Measurements from ENCODE around the gene ALLC. TPM values are rescaled to one million over a fixed set of nuclear protein-coding genes. Genes with fewer than 3 reads are reported as not detected.
A peak's percentile ranks its signal among the peaks of the same experiment; 100 is the strongest.

The ALLC gene
- total and polyA plus RNA-seq, 7 experiments from 2014 or later, result not detected

GRCh38 chr2:3675687-3676086, 17.7 kb downstream of the ALLC start:
- Histone ChIP-seq H3K4me3 (ENCODE audit: low read length) (no peak overlapping the region), H3K27ac (ENCODE audit: low read depth, low read length) (no peak overlapping the region), H3K9me3 (ENCODE audit: control insufficient read depth in 2 of 3, low read length in 3 of 3) (no peaks in the 10 kb centered on the region), H3K36me3 (ENCODE audit: control insufficient read depth in 2 of 3, insufficient read depth in 3 of 3, low read length in 3 of 3) (no peaks in the 10 kb centered on the region), H3K4me1 (ENCODE audit: control insufficient read depth in 2 of 2, insufficient read depth in 2 of 2, low read length in 2 of 2) (no peaks in the 10 kb centered on the region), H3K27me3 (ENCODE audit: control insufficient read depth in 2 of 2, insufficient read depth in 2 of 2, low read length in 2 of 2) (no peaks in the 10 kb centered on the region)
- POLR2A ChIA-PET, result no interaction called here
- Mint-ChIP-seq H3K27me3 (peaks cover 0 to 9% (median 0%) of the 10 kb centered on the region in 5 donors), H3K4me3 (no peak overlapping the region), H3K9me3 (no peaks in the 10 kb centered on the region), H3K4me1 (no peaks in the 10 kb centered on the region), H3K36me3 (no peaks in the 10 kb centered on the region), H3K27ac (no peak overlapping the region)
- ATAC-seq, result no peak
- CTCF ChIA-PET, result no interaction called here
- no peak for DNase-seq
- intact Hi-C loops (cut with micrococcal nuclease), result no loop called here

DNA sequence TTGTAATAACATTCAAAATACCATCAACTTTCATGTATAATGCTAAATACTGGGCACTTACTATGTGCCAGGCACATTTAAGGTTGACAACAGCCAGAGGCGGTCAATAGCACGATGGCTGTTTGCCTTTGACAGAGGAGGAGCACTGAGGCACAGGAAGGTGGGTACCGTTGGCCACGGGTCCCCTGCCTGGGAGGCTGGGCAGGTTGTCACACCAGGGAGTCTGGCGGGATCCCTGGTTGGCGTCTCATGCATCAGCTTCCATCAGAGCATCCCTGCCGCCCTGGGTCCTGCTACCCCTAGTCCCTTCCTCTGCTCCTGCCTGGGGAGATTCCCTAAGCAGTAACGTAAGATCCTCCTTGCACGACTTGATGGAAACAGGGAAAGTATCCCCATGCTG, 19.4 kb downstream of the ALLC start:
- H3K4me3 ChIP-seq (ENCODE audit: low read length), result no peak overlapping the region
- H3K27me3 Mint-ChIP-seq, result peaks cover 0 to 9% (median 1%) of the 10 kb centered on the region in 5 donors
- H3K4me3 Mint-ChIP-seq, result no peak overlapping the region
- no peaks in the 10 kb centered on the region for H3K36me3 Mint-ChIP-seq
- no peak overlapping the region for H3K27ac Mint-ChIP-seq
- ChIA-PET POLR2A (no interaction called here), CTCF (no interaction called here)
- no peaks in the 10 kb centered on the region for H3K9me3 ChIP-seq (ENCODE audit: control insufficient read depth in 2 of 3, low read length in 3 of 3)
- H3K4me1 Mint-ChIP-seq, result no peaks in the 10 kb centered on the region
- no peak for DNase-seq
- H3K36me3 ChIP-seq (ENCODE audit: control insufficient read depth in 2 of 3, insufficient read depth in 3 of 3, low read length in 3 of 3), result no peaks in the 10 kb centered on the region
- no peak for ATAC-seq
- no peaks in the 10 kb centered on the region for H3K4me1 ChIP-seq (ENCODE audit: control insufficient read depth in 2 of 2, insufficient read depth in 2 of 2, low read length in 2 of 2)
- H3K27ac ChIP-seq (ENCODE audit: low read depth, low read length), result no peak overlapping the region
- H3K27me3 ChIP-seq (ENCODE audit: control insufficient read depth in 2 of 2, insufficient read depth in 2 of 2, low read length in 2 of 2), result no peaks in the 10 kb centered on the region
- no peaks in the 10 kb centered on the region for H3K9me3 Mint-ChIP-seq
- intact Hi-C loops (cut with micrococcal nuclease), result no loop called here

GRCh38 chr2:3678212-3678611, 20.2 kb downstream of the ALLC start:
- H3K4me1 Mint-ChIP-seq, result no peaks in the 10 kb centered on the region
- Histone ChIP-seq H3K27ac (ENCODE audit: low read depth, low read length) (no peak overlapping the region), H3K36me3 (ENCODE audit: control insufficient read depth in 2 of 3, insufficient read depth in 3 of 3, low read length in 3 of 3) (no peaks in the 10 kb centered on the region), H3K4me1 (ENCODE audit: control insufficient read depth in 2 of 2, insufficient read depth in 2 of 2, low read length in 2 of 2) (no peaks in the 10 kb centered on the region), H3K9me3 (ENCODE audit: control insufficient read depth in 2 of 3, low read length in 3 of 3) (no peaks in the 10 kb centered on the region), H3K4me3 (ENCODE audit: low read length) (no peak overlapping the region), H3K27me3 (ENCODE audit: control insufficient read depth in 2 of 2, insufficient read depth in 2 of 2, low read length in 2 of 2) (no peaks in the 10 kb centered on the region)
- H3K27ac Mint-ChIP-seq, result no peak overlapping the region
- ChIA-PET CTCF (no interaction called here), POLR2A (no interaction called here)
- H3K4me3 Mint-ChIP-seq, result no peak overlapping the region
- H3K9me3 Mint-ChIP-seq, result no peaks in the 10 kb centered on the region
- peaks cover 0 to 9% (median 0%) of the 10 kb centered on the region in 5 donors for H3K27me3 Mint-ChIP-seq
- DNase-seq (no peak), ATAC-seq (no peak)
- H3K36me3 Mint-ChIP-seq, result no peaks in the 10 kb centered on the region
- intact Hi-C loops (cut with micrococcal nuclease), result no loop called here

- ChIA-PET POLR2A (no interaction called here), CTCF (no interaction called here)
- Mint-ChIP-seq H3K27me3 (peaks cover 0 to 9% (median 0%) of the 10 kb centered on the region in 5 donors), H3K9me3 (no peaks in the 10 kb centered on the region), H3K4me3 (no peak overlapping the region), H3K27ac (no peak overlapping the region), H3K4me1 (no peaks in the 10 kb centered on the region), H3K36me3 (no peaks in the 10 kb centered on the region)
- Histone ChIP-seq H3K4me1 (ENCODE audit: control insufficient read depth in 2 of 2, insufficient read depth in 2 of 2, low read length in 2 of 2) (no peaks in the 10 kb centered on the region), H3K36me3 (ENCODE audit: control insufficient read depth in 2 of 3, insufficient read depth in 3 of 3, low read length in 3 of 3) (no peaks in the 10 kb centered on the region), H3K9me3 (ENCODE audit: control insufficient read depth in 2 of 3, low read length in 3 of 3) (no peaks in the 10 kb centered on the region), H3K4me3 (ENCODE audit: low read length) (no peak overlapping the region), H3K27me3 (ENCODE audit: control insufficient read depth in 2 of 2, insufficient read depth in 2 of 2, low read length in 2 of 2) (no peaks in the 10 kb centered on the region), H3K27ac (ENCODE audit: low read depth, low read length) (no peak overlapping the region)
- no peak for ATAC-seq
- intact Hi-C loops (cut with micrococcal nuclease), result no loop called here
- no peak for DNase-seq
These were observed 21.2 kb downstream of the ALLC start for GRCh38 chr2:3679180-3679579.

- CTCF ChIA-PET, result no interaction called here
- Histone ChIP-seq H3K4me1 (ENCODE audit: control insufficient read depth in 2 of 2, insufficient read depth in 2 of 2, low read length in 2 of 2) (no peaks in the 10 kb centered on the region), H3K36me3 (ENCODE audit: control insufficient read depth in 2 of 3, insufficient read depth in 3 of 3, low read length in 3 of 3) (no peaks in the 10 kb centered on the region), H3K4me3 (ENCODE audit: low read length) (no peak overlapping the region), H3K27ac (ENCODE audit: low read depth, low read length) (no peak overlapping the region), H3K27me3 (ENCODE audit: control insufficient read depth in 2 of 2, insufficient read depth in 2 of 2, low read length in 2 of 2) (no peaks in the 10 kb centered on the region), H3K9me3 (ENCODE audit: control insufficient read depth in 2 of 3, low read length in 3 of 3) (no peaks in the 10 kb centered on the region)
- no peaks in the 10 kb centered on the region for H3K36me3 Mint-ChIP-seq
- H3K27ac Mint-ChIP-seq, result no peak overlapping the region
- POLR2A ChIA-PET, result no interaction called here
- no peaks in the 10 kb centered on the region for H3K4me1 Mint-ChIP-seq
- no peak overlapping the region for H3K4me3 Mint-ChIP-seq
- no peaks in the 10 kb centered on the region for H3K9me3 Mint-ChIP-seq
- ATAC-seq, result no peak
- intact Hi-C loops (cut with micrococcal nuclease), result no loop called here
- H3K27me3 Mint-ChIP-seq, result peaks cover 0 to 9% (median 0%) of the 10 kb centered on the region in 5 donors
- no peak for DNase-seq
These were observed 21.8 kb downstream of the ALLC start for GRCh38 chr2:3679616-3680393.

GRCh38 chr2:3680548-3681345, 22.7 kb downstream of the ALLC start:
- H3K36me3 Mint-ChIP-seq, result no peaks in the 10 kb centered on the region
- H3K27me3 Mint-ChIP-seq, result peaks cover 0 to 14% (median 4%) of the 10 kb centered on the region in 5 donors
- POLR2A ChIA-PET, result no interaction called here
- intact Hi-C loops (cut with micrococcal nuclease), result no loop called here
- H3K4me1 Mint-ChIP-seq, result no peaks in the 10 kb centered on the region
- Histone ChIP-seq H3K27ac (ENCODE audit: low read depth, low read length) (no peak overlapping the region), H3K4me3 (ENCODE audit: low read length) (no peak overlapping the region), H3K9me3 (ENCODE audit: control insufficient read depth in 2 of 3, low read length in 3 of 3) (no peaks in the 10 kb centered on the region), H3K36me3 (ENCODE audit: control insufficient read depth in 2 of 3, insufficient read depth in 3 of 3, low read length in 3 of 3) (no peaks in the 10 kb centered on the region), H3K4me1 (ENCODE audit: control insufficient read depth in 2 of 2, insufficient read depth in 2 of 2, low read length in 2 of 2) (no peaks in the 10 kb centered on the region), H3K27me3 (ENCODE audit: control insufficient read depth in 2 of 2, insufficient read depth in 2 of 2, low read length in 2 of 2) (no peaks in the 10 kb centered on the region)
- H3K9me3 Mint-ChIP-seq, result peaks cover 0 to 4% (median 0%) of the 10 kb centered on the region in 11 donors
- H3K4me3 Mint-ChIP-seq, result no peak overlapping the region
- CTCF ChIA-PET, result no interaction called here
- DNase-seq, result no peak
- ATAC-seq, result no peak
- H3K27ac Mint-ChIP-seq, result no peak overlapping the region

DNA sequence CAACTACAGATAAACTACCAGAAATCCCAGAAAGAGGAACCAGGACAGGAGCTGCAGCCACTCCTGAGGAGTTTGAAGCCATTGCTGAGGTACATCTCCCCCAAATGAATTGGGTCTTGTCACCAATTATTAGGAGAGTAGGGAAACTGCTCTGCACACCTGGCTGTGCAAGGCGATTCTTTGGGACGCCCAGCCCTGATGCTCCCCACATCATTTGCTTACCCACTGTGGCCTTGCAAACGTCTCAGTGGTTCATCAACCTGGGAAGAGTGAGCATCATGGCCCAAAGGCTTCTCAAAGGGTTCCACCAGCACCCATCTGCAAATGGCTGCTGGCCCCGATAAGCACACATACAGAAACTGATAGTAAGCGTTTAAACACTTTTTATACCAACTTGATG, 23.6 kb downstream of the ALLC start:
- intact Hi-C loops (cut with micrococcal nuclease), result no loop called here
- peaks cover 0 to 4% (median 0%) of the 10 kb centered on the region in 11 donors for H3K9me3 Mint-ChIP-seq
- no peak for DNase-seq
- ATAC-seq, result no peak
- no peak overlapping the region for H3K4me3 Mint-ChIP-seq
- ChIA-PET CTCF (no interaction called here), POLR2A (no interaction called here)
- H3K36me3 Mint-ChIP-seq, result no peaks in the 10 kb centered on the region
- peaks cover 0 to 17% (median 6%) of the 10 kb centered on the region in 5 donors for H3K27me3 Mint-ChIP-seq
- Histone ChIP-seq H3K9me3 (ENCODE audit: control insufficient read depth in 2 of 3, low read length in 3 of 3) (no peaks in the 10 kb centered on the region), H3K36me3 (ENCODE audit: control insufficient read depth in 2 of 3, insufficient read depth in 3 of 3, low read length in 3 of 3) (no peaks in the 10 kb centered on the region), H3K4me1 (ENCODE audit: control insufficient read depth in 2 of 2, insufficient read depth in 2 of 2, low read length in 2 of 2) (no peaks in the 10 kb centered on the region), H3K27ac (ENCODE audit: low read depth, low read length) (no peak overlapping the region), H3K27me3 (ENCODE audit: control insufficient read depth in 2 of 2, insufficient read depth in 2 of 2, low read length in 2 of 2) (no peaks in the 10 kb centered on the region), H3K4me3 (ENCODE audit: low read length) (no peak overlapping the region)
- H3K27ac Mint-ChIP-seq, result peak overlapping the region in 1 of 9 donors; percentile 30
- H3K4me1 Mint-ChIP-seq, result no peaks in the 10 kb centered on the region

Data from naive thymus-derived CD4-positive, alpha-beta T cell (primary cell).